Body of pancreas (tissue), 4 donors: ENCODE measurements around the gene PRSS57. TPM values are rescaled to one million over a fixed set of nuclear protein-coding genes. Genes with fewer than 3 reads are reported as not detected.
A peak's percentile ranks its signal among the peaks of the same experiment; 100 is the strongest.

Source experiments
- ATAC-seq: fragments of 150-250 bp; one replicate; pipeline ENCODE4 v1.9.1; 2016
- DNase-seq, 4 donors: peaks; one replicate each; pipeline ENCODE4 v3.0.0-alpha.2; 2019
- H3K27ac ChIP-seq, 4 donors: fragments of 200-600 bp; sonication (generic); 1 replicate in 3 of 4; 2 replicates in 1 of 4; pipeline versions ENCODE4 v1.5.1 to v1.6.1; 2016 to 2019; ENCODE audit warnings: mild to moderate bottlenecking in 1 of 4, mixed read lengths in 1 of 4, moderate library complexity in 1 of 4
- H3K27me3 ChIP-seq, 2 donors: fragments of 200-600 bp; sonication (generic); one replicate each; pipeline ENCODE4 v1.6.0; 2016; ENCODE audit warnings: mild to moderate bottlenecking in 1 of 2
- H3K36me3 ChIP-seq, 2 donors: fragments of 200-600 bp; sonication (generic); replicated peaks in 1 of 2; 2 replicates each; pipeline ENCODE4 v1.5.1; 2016; ENCODE audit warnings: low read depth in 2 of 2; ENCODE audit not compliant: insufficient read depth in 1 of 2
- H3K4me1 ChIP-seq: fragments of 200-600 bp; sonication (generic); one replicate; pipeline ENCODE4 v1.6.0; 2016
- H3K4me3 ChIP-seq, 2 donors: fragments of 200-600 bp; sonication (generic); 1 replicate in 1 of 2; 2 replicates in 1 of 2; pipeline ENCODE4 v1.5.1; 2016 to 2019
- H3K9me3 ChIP-seq, 3 donors: fragments of 200-600 bp; sonication (generic); 1 replicate in 2 of 3; 2 replicates in 1 of 3; pipeline ENCODE4 v1.5.1; 2016
- CTCF ChIP-seq, 7 experiments: fragments of 450-650 bp in 4 of 7; fragments of 200-600 bp in 3 of 7; sonication (generic) in 3 of 7; IDR thresholded peaks; one replicate each; pipeline ENCODE4 v1.5.1; 2016 to 2019; ENCODE audit warnings: antibody characterized with exemption in 7 of 7
- POLR2A ChIP-seq, 3 donors: fragments of 450-650 bp; IDR thresholded peaks; one replicate each; pipeline ENCODE4 v1.6.1; 2016; ENCODE audit warnings: antibody characterized with exemption in 3 of 3, mild to moderate bottlenecking in 2 of 3
- WGBS, 2 donors: methylation state at CpG; one replicate each; pipeline ENCODE4 v1.1.5; 2017; 5-methylcytosine and 5-hydroxymethylcytosine counted together
- intact Hi-C: fragments of 100-400 bp; cut with DNase I; formaldehyde crosslinking; loops from one replicate; pipeline ENCODE4 v1.15.1; 2023
- total RNA-seq, 2 donors: library from RNA; depleted of rRNA; stranded (reverse); fragments of >200 nt; gene quantifications; one replicate each; pipeline ENCODE4 v1.1.0, GENCODE V29; 2016

The PRSS57 gene
- total RNA-seq, 2 donors from 2014 or later, result not detected

DNA sequence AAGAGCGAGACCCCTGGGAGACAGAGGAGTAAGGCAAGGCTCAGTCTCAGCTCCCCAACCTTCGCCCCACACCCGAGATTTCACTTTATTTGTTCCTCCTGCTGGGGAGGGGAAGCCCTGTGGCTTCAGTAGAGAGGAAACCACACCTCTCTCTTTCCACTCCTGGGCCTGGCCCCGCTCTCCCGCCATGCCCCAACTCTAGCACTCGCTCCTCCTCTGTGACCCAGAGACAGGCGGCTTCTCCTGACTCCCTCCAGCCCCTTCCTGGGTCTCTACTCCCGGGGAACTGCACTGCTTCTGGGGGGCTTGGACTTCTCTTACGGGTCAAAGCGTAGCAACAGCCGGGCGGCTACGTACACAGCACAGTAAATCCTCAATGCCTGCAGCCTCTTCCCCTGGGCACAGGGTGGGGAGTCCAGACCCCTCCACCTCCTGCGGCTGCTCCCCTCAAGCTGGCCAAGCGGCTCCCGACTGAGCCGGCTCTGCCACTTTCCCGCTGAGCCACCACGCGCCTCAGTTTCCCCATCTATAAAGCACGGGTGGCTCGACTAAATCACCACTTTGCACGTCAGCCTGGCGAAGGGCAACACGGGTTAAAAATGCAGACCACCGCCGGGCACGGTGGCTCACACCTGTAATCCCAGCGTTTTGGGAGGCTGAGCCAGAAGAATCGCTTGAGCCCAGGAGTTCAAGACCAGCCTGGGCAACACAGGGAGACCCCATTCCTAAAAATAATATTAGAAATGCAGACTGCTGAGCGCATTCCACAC lies 33.6 kb downstream of the PRSS57 start:
- intact Hi-C loops, result no loop called here
- no peaks in the 10 kb centered on the region for H3K36me3 ChIP-seq
- peaks cover 74% of the 10 kb centered on the region for H3K4me1 ChIP-seq
- H3K9me3 ChIP-seq, result no peaks in the 10 kb centered on the region
- H3K27ac ChIP-seq, result peak overlapping the region; percentile 27 to 91 (median 88)
- no peaks in the 10 kb centered on the region for H3K27me3 ChIP-seq
- ATAC-seq (no peak), DNase-seq (peak in 1 of 4 donors; percentile 34)
- 9 to 13% methylated on average over 19 to 30 of the region's 31 CpGs for WGBS, 2 donors
- no peak for TF ChIP-seq POLR2A (IDR thresholded peaks at IDR 0.05)
- TF ChIP-seq CTCF (IDR thresholded peaks at IDR 0.05), result no peak
- H3K4me3 ChIP-seq, result peak overlapping the region; percentile 95 to 98

GRCh38 chr19:660793-661426 lies 34.3 kb downstream of the PRSS57 start:
- H3K4me1 ChIP-seq, result peaks cover 74% of the 10 kb centered on the region

GRCh38 chr19:658916-659839 lies 36.1 kb downstream of the PRSS57 start:
- H3K4me3 ChIP-seq, result no peak overlapping the region
- intact Hi-C loops, result no loop called here
- peak in 2 of 4 donors; percentile 37 to 47 for DNase-seq
- ATAC-seq, result no peak
- no peaks in the 10 kb centered on the region for H3K36me3 ChIP-seq
- TF ChIP-seq POLR2A (IDR thresholded peaks at IDR 0.05) (no peak), CTCF (IDR thresholded peaks at IDR 0.05) (no peak)
- no peaks in the 10 kb centered on the region for H3K27me3 ChIP-seq
- H3K4me1 ChIP-seq, result peaks cover 63% of the 10 kb centered on the region
- H3K27ac ChIP-seq, result peak overlapping the region in 2 of 4 donors; percentile 88 to 91
- WGBS, 2 donors, result 79 to 80% methylated on average over 9 to 46 of the region's 50 CpGs
- no peaks in the 10 kb centered on the region for H3K9me3 ChIP-seq

More at GRCh38 chr19:660793-661426, 34.3 kb downstream of the PRSS57 start:
- H3K9me3 ChIP-seq, result no peaks in the 10 kb centered on the region
- TF ChIP-seq POLR2A (IDR thresholded peaks at IDR 0.05), result no peak
- TF ChIP-seq CTCF (IDR thresholded peaks at IDR 0.05), result no peak
- H3K27me3 ChIP-seq, result no peaks in the 10 kb centered on the region
- no peak overlapping the region for H3K4me3 ChIP-seq
- WGBS, 2 donors, result 16 to 25% methylated on average over 11 to 20 of the region's 20 CpGs
- H3K36me3 ChIP-seq, result no peaks in the 10 kb centered on the region
- intact Hi-C loops, result no loop called here
- peak overlapping the region; percentile 27 to 91 (median 88) for H3K27ac ChIP-seq
- no peak for ATAC-seq
- DNase-seq, result no peak

DNA sequence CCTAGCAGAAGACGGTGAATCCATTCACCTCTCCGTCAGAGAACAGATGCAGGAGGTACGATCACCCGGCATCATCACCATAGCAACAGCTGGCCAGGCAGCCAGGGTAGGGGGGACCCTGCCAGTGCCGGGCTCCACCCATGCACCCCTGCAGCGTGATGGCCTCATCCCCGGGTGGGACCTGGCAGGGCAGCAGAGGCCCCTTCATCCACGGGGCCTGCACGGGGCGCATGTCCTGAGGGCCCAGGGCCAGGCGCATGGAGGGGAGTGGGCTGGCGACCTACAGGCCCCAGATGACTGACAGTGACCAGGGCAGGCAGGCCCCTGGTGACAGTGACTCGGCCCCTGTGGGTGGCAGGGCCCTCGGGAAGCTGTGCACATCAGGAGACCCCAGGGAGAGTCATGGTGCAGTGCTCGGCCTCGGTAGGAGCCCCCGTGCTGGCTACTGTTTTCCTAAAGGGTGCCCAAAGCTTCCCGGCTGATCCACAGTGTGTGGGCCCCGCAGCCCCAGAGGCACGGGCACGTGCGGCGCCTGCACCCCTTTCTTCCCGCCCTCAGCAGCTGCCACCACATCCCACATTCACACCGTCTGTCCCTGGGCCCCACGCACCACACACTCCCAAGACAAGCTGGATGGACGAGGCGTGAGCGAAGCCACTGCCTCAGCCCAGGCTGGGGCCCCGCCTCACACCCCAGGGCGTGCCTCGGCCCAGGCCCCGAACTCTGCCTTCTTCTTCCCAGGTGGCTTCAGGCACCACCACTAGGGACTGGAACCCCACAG lies 37.0 kb downstream of the PRSS57 start:
- no peak for TF ChIP-seq CTCF (IDR thresholded peaks at IDR 0.05)
- no peak for TF ChIP-seq POLR2A (IDR thresholded peaks at IDR 0.05)
- no peak overlapping the region for H3K4me3 ChIP-seq
- H3K36me3 ChIP-seq, result no peaks in the 10 kb centered on the region
- DNase-seq (peak in 1 of 4 donors; percentile 13), ATAC-seq (no peak)
- no peaks in the 10 kb centered on the region for H3K27me3 ChIP-seq
- no peaks in the 10 kb centered on the region for H3K9me3 ChIP-seq
- 81 to 100% methylated on average over 1 to 19 of the region's 33 CpGs for WGBS, 2 donors
- no peak overlapping the region for H3K27ac ChIP-seq
- intact Hi-C loops, result no loop called here
- peaks cover 54% of the 10 kb centered on the region for H3K4me1 ChIP-seq
